CD4-positive, alpha-beta T cell (primary cell): ENCODE data around the gene CAGE1. TPM values are rescaled to one million over a fixed set of nuclear protein-coding genes. Genes with fewer than 3 reads are reported as not detected.

ENCODE experiments used
- ATAC-seq: fragments of 200-7000 bp; cut with Tn5 transposase; one replicate; pipeline ENCODE4 v1.10.0; 2022; ENCODE audit warnings: mild to moderate bottlenecking; ENCODE audit not compliant: poor library complexity
- CTCF ChIA-PET: fragments of 350-600 bp; sonication (Branson Sonifier 250); formaldehyde crosslinking; loops from one replicate; lab custom pipeline; 2021; ENCODE audit warnings: antibody characterized with exemption, inconsistent platforms; lab: Charles Lee
- POLR2A ChIA-PET: fragments of 350-600 bp; sonication (Branson Sonifier 250); formaldehyde crosslinking; loops from one replicate; lab custom pipeline; 2021; ENCODE audit warnings: antibody characterized with exemption, inconsistent platforms; lab: Charles Lee
- DNase-seq, 14 experiments: peaks; one replicate each; pipeline ENCODE4 v3.0.0-alpha.2; 2013 to 2020; ENCODE audit warnings: mixed read lengths in 2 of 14
- H3K27ac ChIP-seq, 2 donors: one replicate each; pipeline versions ENCODE4 v1.5.1 to v1.7.0; 2013; ENCODE audit warnings: low read length in 2 of 2, low read depth in 1 of 2, mild to moderate bottlenecking in 1 of 2
- H3K27me3 ChIP-seq, 2 experiments: 1 replicate in 1 of 2; 2 replicates in 1 of 2; pipeline versions ENCODE4 v1.6.1 to v1.7.0; 2013; ENCODE audit warnings: low read length in 2 of 2, control low read depth in 1 of 2, mild to moderate bottlenecking in 1 of 2, moderate library complexity in 1 of 2; ENCODE audit not compliant: insufficient read depth in 2 of 2, control insufficient read depth in 1 of 2
- H3K36me3 ChIP-seq: one replicate; pipeline ENCODE4 v1.6.1; 2013; ENCODE audit warnings: low read length, control low read depth; ENCODE audit not compliant: insufficient read depth
- H3K4me1 ChIP-seq: one replicate; pipeline ENCODE4 v1.6.1; 2013; ENCODE audit warnings: low read length, control low read depth; ENCODE audit not compliant: insufficient read depth
- H3K4me3 ChIP-seq: one replicate; pipeline ENCODE4 v1.5.1; 2013; ENCODE audit warnings: mild to moderate bottlenecking, low read length, moderate library complexity
- H3K9me3 ChIP-seq, 2 experiments: 1 replicate in 1 of 2; 2 replicates in 1 of 2; pipeline versions ENCODE4 v1.6.1 to v1.7.0; 2013; ENCODE audit warnings: low read length in 2 of 2, mild to moderate bottlenecking in 2 of 2, control low read depth in 1 of 2, moderate library complexity in 1 of 2; ENCODE audit not compliant: control insufficient read depth in 1 of 2, insufficient read depth in 1 of 2
- H3K27ac Mint-ChIP-seq: one replicate; pipeline ENCODE4 v1.8.0; 2020; ENCODE audit warnings: mixed read lengths
- H3K27me3 Mint-ChIP-seq: one replicate; pipeline ENCODE4 v1.8.0; 2021; ENCODE audit warnings: mixed read lengths
- H3K36me3 Mint-ChIP-seq: one replicate; pipeline ENCODE4 v1.8.0; 2021; ENCODE audit warnings: low read depth, mixed read lengths
- H3K4me1 Mint-ChIP-seq: one replicate; pipeline ENCODE4 v1.8.0; 2021; ENCODE audit warnings: low read depth, mixed read lengths
- H3K4me3 Mint-ChIP-seq: one replicate; pipeline ENCODE4 v1.8.0; 2020; ENCODE audit warnings: mild to moderate bottlenecking, mixed read lengths
- H3K9me3 Mint-ChIP-seq: one replicate; pipeline ENCODE4 v1.8.0; 2020; ENCODE audit warnings: mixed read lengths
- CTCF ChIP-seq: fragments of 200-600 bp; IDR thresholded peaks from one replicate; pipeline ENCODE4 v1.8.0; 2022; ENCODE audit warnings: antibody characterized with exemption, mild to moderate bottlenecking
- intact Hi-C, 2 experiments: fragments of 100-400 bp; cut with DNase I in 1 of 2; cut with micrococcal nuclease in 1 of 2; formaldehyde crosslinking; loops; one replicate each; pipeline versions ENCODE4 v1.15.1 to v1.9.0; 2023 to 2025; cut with DNase I, micrococcal nuclease
- total RNA-seq, 174 experiments: library from RNA in 2 of 174; stranded (reverse) in 2 of 174; gene quantifications; one replicate each; pipeline ENCODE4 v1.2.3 and lab custom pipeline; 2021 to 2026

Gene CAGE1
- total RNA-seq, 2 experiments from 2014 or later = 0.38 to 0.39 TPM

GRCh38 chr6:7300926-7301325, 88.6 kb downstream of the CAGE1 start:
- Histone ChIP-seq H3K4me3 (no peak overlapping the region), H3K9me3 (no peaks in the 10 kb centered on the region), H3K27me3 (no peaks in the 10 kb centered on the region), H3K27ac (no peak overlapping the region), H3K4me1 (no peaks in the 10 kb centered on the region), H3K36me3 (peaks cover 98% of the 10 kb centered on the region)
- intact Hi-C loops = no loop called here
- POLR2A ChIA-PET = no interaction called here
- H3K36me3 Mint-ChIP-seq = peaks cover 96% of the 10 kb centered on the region
- no peak for TF ChIP-seq CTCF
- H3K27me3 Mint-ChIP-seq = no peaks in the 10 kb centered on the region
- no peaks in the 10 kb centered on the region for H3K9me3 Mint-ChIP-seq
- CTCF ChIA-PET = interaction anchor here (0.7 kb wide), 1 partner anchor 91 kb away, joined by 3 read pairs; no protein-coding TSS in a partner anchor
- ATAC-seq (no peak), DNase-seq (no peak)
- H3K27ac Mint-ChIP-seq = no peak overlapping the region
- no peak overlapping the region for H3K4me3 Mint-ChIP-seq
- H3K4me1 Mint-ChIP-seq = peaks cover 28% of the 10 kb centered on the region

GRCh38 chr6:7298113-7298512, 91.4 kb downstream of the CAGE1 start:
- peaks cover 14% of the 10 kb centered on the region for H3K4me1 Mint-ChIP-seq
- intact Hi-C loops = loop anchor here in 1 of 2 experiments (5.0 kb wide), 1 partner anchor 304 kb away; no protein-coding TSS in a partner anchor
- H3K4me3 ChIP-seq = no peak overlapping the region
- no peaks in the 10 kb centered on the region for H3K27me3 ChIP-seq
- peaks cover 97% of the 10 kb centered on the region for H3K36me3 ChIP-seq
- H3K4me1 ChIP-seq = no peaks in the 10 kb centered on the region
- TF ChIP-seq CTCF = no peak
- H3K27ac Mint-ChIP-seq = no peak overlapping the region
- H3K36me3 Mint-ChIP-seq = peaks cover 89% of the 10 kb centered on the region
- POLR2A ChIA-PET = no interaction called here
- DNase-seq (no peak), ATAC-seq (no peak)
- no peaks in the 10 kb centered on the region for H3K27me3 Mint-ChIP-seq
- no peak overlapping the region for H3K27ac ChIP-seq
- no peak overlapping the region for H3K4me3 Mint-ChIP-seq
- H3K9me3 ChIP-seq = no peaks in the 10 kb centered on the region
- no peaks in the 10 kb centered on the region for H3K9me3 Mint-ChIP-seq
- CTCF ChIA-PET = no interaction called here

GRCh38 chr6:7296602-7297001, 92.9 kb downstream of the CAGE1 start:
- H3K36me3 ChIP-seq = peaks cover 97% of the 10 kb centered on the region
- H3K27me3 ChIP-seq = no peaks in the 10 kb centered on the region
- no peak overlapping the region for H3K4me3 ChIP-seq
- intact Hi-C loops = loop anchor here in 1 of 2 experiments (5.0 kb wide), 1 partner anchor 306 kb away; no protein-coding TSS in a partner anchor
- POLR2A ChIA-PET = no interaction called here
- DNase-seq = no peak
- no peaks in the 10 kb centered on the region for H3K9me3 Mint-ChIP-seq
- no peak overlapping the region for H3K27ac Mint-ChIP-seq
- no peaks in the 10 kb centered on the region for H3K27me3 Mint-ChIP-seq
- H3K4me1 ChIP-seq = no peaks in the 10 kb centered on the region
- H3K27ac ChIP-seq = no peak overlapping the region
- TF ChIP-seq CTCF = no peak
- H3K9me3 ChIP-seq = no peaks in the 10 kb centered on the region
- peaks cover 14% of the 10 kb centered on the region for H3K4me1 Mint-ChIP-seq
- H3K36me3 Mint-ChIP-seq = peaks cover 89% of the 10 kb centered on the region
- CTCF ChIA-PET = interaction anchor here (1.0 kb wide), 1 partner anchor 10 kb away, joined by 3 read pairs; no protein-coding TSS in a partner anchor
- no peak for ATAC-seq
- no peak overlapping the region for H3K4me3 Mint-ChIP-seq
